ENCODE data around the gene SPTBN1.

DNA sequence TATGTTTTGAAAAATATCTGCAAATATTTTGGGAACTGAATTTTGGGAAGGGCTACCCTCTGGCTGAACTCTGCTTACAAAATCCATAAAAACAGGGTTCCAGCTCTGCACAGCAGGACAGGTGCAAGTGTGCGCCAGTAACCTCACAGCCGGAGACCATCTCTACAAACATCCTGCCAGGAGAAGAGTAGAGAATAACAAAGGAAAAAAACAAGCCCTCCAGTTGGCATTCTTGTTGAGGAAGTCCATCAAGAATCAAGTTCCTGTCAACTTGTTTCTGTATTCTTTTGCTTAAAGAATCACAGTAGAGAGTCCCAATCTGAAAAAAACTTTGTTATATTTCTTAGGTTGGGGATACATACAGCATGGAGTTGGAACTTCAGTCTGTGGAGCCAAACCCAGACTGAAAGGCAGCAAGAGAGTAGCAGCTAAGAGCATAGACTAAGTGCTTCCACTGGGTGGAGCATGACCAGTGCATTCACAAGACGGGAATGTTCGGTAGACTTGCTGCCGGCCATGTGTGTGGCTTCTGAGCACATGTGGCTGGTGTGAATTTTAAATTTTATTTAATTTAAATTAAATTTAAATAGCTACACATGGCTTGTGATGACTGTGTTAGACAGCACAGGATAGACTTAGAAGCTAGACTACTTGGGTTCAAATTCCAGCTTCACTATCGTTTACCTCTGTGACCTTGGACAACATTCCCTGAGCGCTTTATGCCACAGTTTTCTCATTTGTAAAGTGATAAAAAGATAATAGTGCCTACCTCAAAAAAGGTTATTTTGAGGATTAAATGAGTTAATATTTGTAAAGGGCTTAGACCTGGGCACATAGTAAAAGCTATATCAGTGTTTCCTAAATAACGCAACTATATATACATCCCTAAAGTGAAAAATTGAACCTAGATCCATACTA, 41.9 kb downstream of the SPTBN1 start:
- TF ChIP-seq EZH2 (IDR thresholded peaks at IDR 0.05; ENCODE audit: low read depth, unreplicated experiment) (no peak), POLR2AphosphoS5 (IDR thresholded peaks at IDR 0.05; ENCODE audit: low read depth) (no peak), NANOG (IDR thresholded peaks at IDR 0.05; ENCODE audit: borderline replicate concordance) (no peak), EZH2phosphoT487 (IDR thresholded peaks at IDR 0.05; ENCODE audit: unreplicated experiment) (no peak), CREB1 (CRISPR knock-in tag; IDR thresholded peaks at IDR 0.05; ENCODE audit: low read depth) (no peak), REST (IDR thresholded peaks at IDR 0.05; ENCODE audit: unreplicated experiment) (no peak), ZNF114 (CRISPR knock-in tag; IDR thresholded peaks at IDR 0.05) (0 out of 2 replicates have a peak, but pooled peaks have one; percentile 39)
- TF ChIP-seq, protein P1, sequence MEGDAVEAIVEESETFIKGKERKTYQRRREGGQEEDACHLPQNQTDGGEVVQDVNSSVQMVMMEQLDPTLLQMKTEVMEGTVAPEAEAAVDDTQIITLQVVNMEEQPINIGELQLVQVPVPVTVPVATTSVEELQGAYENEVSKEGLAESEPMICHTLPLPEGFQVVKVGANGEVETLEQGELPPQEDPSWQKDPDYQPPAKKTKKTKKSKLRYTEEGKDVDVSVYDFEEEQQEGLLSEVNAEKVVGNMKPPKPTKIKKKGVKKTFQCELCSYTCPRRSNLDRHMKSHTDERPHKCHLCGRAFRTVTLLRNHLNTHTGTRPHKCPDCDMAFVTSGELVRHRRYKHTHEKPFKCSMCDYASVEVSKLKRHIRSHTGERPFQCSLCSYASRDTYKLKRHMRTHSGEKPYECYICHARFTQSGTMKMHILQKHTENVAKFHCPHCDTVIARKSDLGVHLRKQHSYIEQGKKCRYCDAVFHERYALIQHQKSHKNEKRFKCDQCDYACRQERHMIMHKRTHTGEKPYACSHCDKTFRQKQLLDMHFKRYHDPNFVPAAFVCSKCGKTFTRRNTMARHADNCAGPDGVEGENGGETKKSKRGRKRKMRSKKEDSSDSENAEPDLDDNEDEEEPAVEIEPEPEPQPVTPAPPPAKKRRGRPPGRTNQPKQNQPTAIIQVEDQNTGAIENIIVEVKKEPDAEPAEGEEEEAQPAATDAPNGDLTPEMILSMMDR (conservative IDR thresholded peaks at IDR 0.05; ENCODE audit: low read depth in 2 of 2): peak; percentile 36 to 48

Measured in GM23338 (cell line).